GM21619 (cell line): ENCODE measurements around the gene SEC63.

Experiments
- ATAC-seq: cut with Tn5 transposase; IDR thresholded peaks from one replicate; pipeline ENCODE4 v1.9.1; 2021; ENCODE audit not compliant: unreplicated experiment

SEC63 gene

DNA sequence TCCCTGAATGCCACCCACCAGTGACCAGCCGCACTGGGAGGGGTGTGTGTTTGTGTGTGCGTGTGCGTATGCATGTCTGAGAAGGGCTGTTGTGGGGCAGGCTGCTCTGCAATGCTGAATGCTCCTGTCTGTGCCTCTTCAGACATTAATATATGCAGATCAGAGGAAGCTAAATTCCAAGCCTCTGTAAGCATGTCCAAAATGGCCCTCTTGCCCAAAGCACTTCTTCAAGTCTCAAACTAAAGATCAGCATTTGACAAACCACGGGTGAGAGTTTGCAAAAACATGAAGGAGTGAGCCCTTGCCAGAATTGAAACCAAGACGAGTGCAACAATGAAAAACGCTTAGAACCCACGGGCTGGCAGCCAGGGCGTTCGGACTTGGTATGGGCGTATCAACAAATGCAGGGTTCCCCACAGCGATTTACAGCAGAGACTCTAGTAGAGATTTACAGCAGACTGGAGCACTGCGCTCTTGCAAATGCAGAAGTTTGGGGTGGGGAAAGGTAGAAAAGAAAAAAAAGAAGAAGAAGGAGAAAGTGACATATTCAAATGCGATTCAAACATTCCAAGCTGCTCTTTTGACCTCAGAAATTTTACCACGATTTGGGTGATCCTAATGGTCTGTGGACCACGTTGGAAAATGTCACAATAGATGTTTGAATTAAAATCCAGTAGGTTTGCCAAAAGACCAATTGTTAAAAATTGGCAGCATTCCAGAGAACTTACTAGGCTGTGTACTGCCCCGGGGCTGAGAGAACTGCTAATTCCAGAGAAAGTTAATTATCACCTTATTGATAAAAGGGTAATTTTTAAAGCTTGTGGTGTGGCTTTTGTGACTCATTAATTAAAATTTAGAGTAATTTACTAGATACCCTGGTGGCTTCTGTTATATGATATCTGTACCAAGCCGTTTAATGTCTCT lies 137.4 kb downstream of the SEC63 start:
- ATAC-seq, result no peak

GRCh38 chr6:107819964-107820337 lies 138.1 kb downstream of the SEC63 start:
- no peak for ATAC-seq

DNA sequence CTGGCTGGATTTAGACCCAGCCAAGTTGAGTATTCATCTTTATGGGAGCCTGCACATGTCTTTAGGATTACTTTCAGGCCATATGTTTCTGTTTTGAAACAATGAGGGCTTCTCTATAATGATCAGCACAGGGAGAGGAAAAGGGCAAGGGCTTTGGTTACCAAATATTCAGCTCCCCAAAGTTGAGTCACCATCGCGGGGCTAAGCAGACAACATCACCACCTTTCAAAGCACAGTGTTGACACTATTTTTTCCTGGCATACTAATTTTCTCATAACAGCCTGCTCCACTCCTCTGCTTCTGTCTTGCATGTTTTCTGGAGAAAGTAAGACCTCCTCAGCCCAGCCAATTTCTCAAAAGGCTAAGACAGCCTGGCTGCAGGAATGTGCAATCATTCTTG lies 138.8 kb downstream of the SEC63 start:
- ATAC-seq, result no peak

- no peak for ATAC-seq
Observed at GRCh38 chr6:107818272-107818671, 139.7 kb downstream of the SEC63 start.

DNA sequence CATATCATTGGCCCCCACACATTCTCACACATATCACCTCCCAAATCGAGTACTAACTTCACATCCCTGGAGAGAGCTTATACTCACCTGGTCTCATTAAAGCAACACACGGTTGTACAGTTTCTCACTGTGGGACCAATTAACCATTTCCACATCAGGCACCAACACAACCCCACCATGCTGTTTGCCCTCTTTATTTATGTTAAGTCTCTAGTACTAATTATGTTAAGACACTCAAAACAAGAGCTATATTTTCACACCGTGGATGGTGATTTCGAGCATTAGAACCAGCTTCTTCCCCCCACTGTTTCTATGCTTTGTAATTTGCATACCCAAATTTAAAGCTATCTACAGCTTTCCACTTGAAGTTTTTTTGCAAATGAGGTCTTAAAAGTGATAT lies 140.2 kb downstream of the SEC63 start:
- no peak for ATAC-seq
